ENCODE data around the gene PEAR1.

DNA sequence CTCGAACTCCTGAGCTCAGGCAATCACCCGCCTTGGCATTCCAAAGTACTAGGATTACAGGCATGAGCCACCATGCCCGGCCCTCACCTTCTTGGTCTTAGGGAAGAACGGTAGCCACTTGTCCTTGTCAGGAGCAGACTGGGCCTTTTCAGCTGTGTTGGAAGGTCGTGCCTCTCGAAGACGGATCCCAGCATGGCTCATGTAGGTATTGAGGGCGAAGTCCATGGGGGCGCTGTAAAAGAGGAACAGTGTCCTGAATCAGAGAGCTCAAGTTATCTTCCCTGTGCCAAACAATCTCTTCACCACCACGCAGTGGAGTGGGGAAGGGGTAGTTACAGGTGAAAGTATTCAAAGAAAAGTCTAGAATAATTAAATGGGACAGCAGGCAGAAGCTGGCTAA lies 62.8 kb downstream of the PEAR1 start:
- TF ChIP-seq, protein P1, sequence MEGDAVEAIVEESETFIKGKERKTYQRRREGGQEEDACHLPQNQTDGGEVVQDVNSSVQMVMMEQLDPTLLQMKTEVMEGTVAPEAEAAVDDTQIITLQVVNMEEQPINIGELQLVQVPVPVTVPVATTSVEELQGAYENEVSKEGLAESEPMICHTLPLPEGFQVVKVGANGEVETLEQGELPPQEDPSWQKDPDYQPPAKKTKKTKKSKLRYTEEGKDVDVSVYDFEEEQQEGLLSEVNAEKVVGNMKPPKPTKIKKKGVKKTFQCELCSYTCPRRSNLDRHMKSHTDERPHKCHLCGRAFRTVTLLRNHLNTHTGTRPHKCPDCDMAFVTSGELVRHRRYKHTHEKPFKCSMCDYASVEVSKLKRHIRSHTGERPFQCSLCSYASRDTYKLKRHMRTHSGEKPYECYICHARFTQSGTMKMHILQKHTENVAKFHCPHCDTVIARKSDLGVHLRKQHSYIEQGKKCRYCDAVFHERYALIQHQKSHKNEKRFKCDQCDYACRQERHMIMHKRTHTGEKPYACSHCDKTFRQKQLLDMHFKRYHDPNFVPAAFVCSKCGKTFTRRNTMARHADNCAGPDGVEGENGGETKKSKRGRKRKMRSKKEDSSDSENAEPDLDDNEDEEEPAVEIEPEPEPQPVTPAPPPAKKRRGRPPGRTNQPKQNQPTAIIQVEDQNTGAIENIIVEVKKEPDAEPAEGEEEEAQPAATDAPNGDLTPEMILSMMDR (conservative IDR thresholded peaks at IDR 0.05; ENCODE audit: low read depth, low read length): no peak
- no peak for TF ChIP-seq EZH2 (IDR thresholded peaks at IDR 0.05; ENCODE audit: low read length, unreplicated experiment)
- TF ChIP-seq EZH2phosphoT487 (IDR thresholded peaks at IDR 0.05; ENCODE audit: borderline replicate concordance, low read length): no peak
